GM12878 (cell line): ENCODE results near the gene YWHAQ.

Source experiments
- ATF3 ChIP-seq: IDR thresholded peaks from 2 replicates; pipeline ENCODE4 v1.6.1; 2011; ENCODE audit warnings: low read depth, mild to moderate bottlenecking, low read length, moderate library complexity, borderline replicate concordance; ENCODE audit errors: extremely low read depth
- CTCF ChIP-seq, 3 experiments: IDR thresholded peaks in 2 of 3; conservative IDR thresholded peaks in 1 of 3; 2 replicates each; pipeline ENCODE4 v1.5.1; 2011; ENCODE audit warnings: low read depth in 3 of 3, low read length in 3 of 3, mild to moderate bottlenecking in 3 of 3, control low read depth in 2 of 3, moderate library complexity in 2 of 3, inconsistent platforms in 1 of 3, mixed read lengths in 1 of 3; ENCODE audit not compliant: control insufficient read depth in 2 of 3, insufficient read depth in 1 of 3; ENCODE audit errors: extremely low read depth in 1 of 3
- NR2C2 ChIP-seq: IDR thresholded peaks from 2 replicates; pipeline ENCODE4 v1.6.1; 2011; ENCODE audit warnings: borderline replicate concordance, low read depth; ENCODE audit not compliant: control insufficient read depth, insufficient read length
- SMC3 ChIP-seq: IDR thresholded peaks from 2 replicates; pipeline ENCODE4 v1.6.1; 2011; ENCODE audit warnings: low read length, improper control_type of control experiment, borderline replicate concordance
- TARDBP ChIP-seq: IDR thresholded peaks from 2 replicates; pipeline ENCODE4 v1.6.1; 2016; ENCODE audit warnings: borderline replicate concordance
- TF ChIP-seq, protein P1 (sequence below): IDR thresholded peaks from 2 replicates; pipeline ENCODE4 v1.6.1; 2012; ENCODE audit warnings: low read depth, low read length, improper control_type of control experiment

- TF ChIP-seq TARDBP (no peak), ATF3 (no peak), SMC3 (no peak), CTCF (IDR thresholded peaks at IDR 0.05 in 2 of 3, conservative IDR thresholded peaks at IDR 0.05 in 1 of 3; ENCODE audit: control insufficient read depth in 2 of 3, extremely low read depth in 1 of 3, insufficient read depth in 1 of 3, low read depth in 3 of 3, low read length in 3 of 3) (no peak), NR2C2 (no peak)
- TF ChIP-seq, protein P1, sequence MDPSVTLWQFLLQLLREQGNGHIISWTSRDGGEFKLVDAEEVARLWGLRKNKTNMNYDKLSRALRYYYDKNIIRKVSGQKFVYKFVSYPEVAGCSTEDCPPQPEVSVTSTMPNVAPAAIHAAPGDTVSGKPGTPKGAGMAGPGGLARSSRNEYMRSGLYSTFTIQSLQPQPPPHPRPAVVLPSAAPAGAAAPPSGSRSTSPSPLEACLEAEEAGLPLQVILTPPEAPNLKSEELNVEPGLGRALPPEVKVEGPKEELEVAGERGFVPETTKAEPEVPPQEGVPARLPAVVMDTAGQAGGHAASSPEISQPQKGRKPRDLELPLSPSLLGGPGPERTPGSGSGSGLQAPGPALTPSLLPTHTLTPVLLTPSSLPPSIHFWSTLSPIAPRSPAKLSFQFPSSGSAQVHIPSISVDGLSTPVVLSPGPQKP, result no peak
Measured at GRCh38 chr2:9666306-9666705, 35.5 kb upstream of the YWHAQ start.
